GM19043 (cell line): Measurements from ENCODE around the gene CRY2.
A peak's percentile ranks its signal among the peaks of the same experiment; 100 is the strongest.
"Not testable (repeated sequence)": the region's sequence is repeated elsewhere in the genome, so short reads cannot be mapped to it uniquely, and the experiment has no call there.

Source experiments
- ATAC-seq: cut with Tn5 transposase; IDR thresholded peaks from one replicate; pipeline ENCODE4 v1.9.1; 2021; ENCODE audit warnings: low read depth; ENCODE audit not compliant: unreplicated experiment

CRY2 gene

GRCh38 chr11:45896422-45896984 is 49.2 kb downstream of the CRY2 start:
- ATAC-seq = no peak

GRCh38 chr11:45897556-45897955 is 50.3 kb downstream of the CRY2 start:
- ATAC-seq = no peak

GRCh38 chr11:45899086-45899447 is 51.8 kb downstream of the CRY2 start:
- ATAC-seq = no peak

- ATAC-seq = peak; percentile 59
These were observed 52.3 kb downstream of the CRY2 start for GRCh38 chr11:45899448-45900174.

GRCh38 chr11:45900175-45900800 is 53.0 kb downstream of the CRY2 start:
- not testable (repeated sequence) for ATAC-seq

GRCh38 chr11:45900916-45901617 is 53.8 kb downstream of the CRY2 start:
- no peak for ATAC-seq

GRCh38 chr11:45901626-45902025 is 54.4 kb downstream of the CRY2 start:
- no peak for ATAC-seq

- no peak for ATAC-seq
These were observed 55.4 kb downstream of the CRY2 start for GRCh38 chr11:45902452-45903380.

- no peak for ATAC-seq
These were observed 57.1 kb downstream of the CRY2 start for GRCh38 chr11:45904309-45904915.

GRCh38 chr11:45905095-45905494 is 57.8 kb downstream of the CRY2 start:
- no peak for ATAC-seq

- not testable (repeated sequence) for ATAC-seq
These were observed 58.3 kb downstream of the CRY2 start for GRCh38 chr11:45905576-45905975.

GRCh38 chr11:45906096-45906682 is 58.9 kb downstream of the CRY2 start:
- no peak for ATAC-seq

GRCh38 chr11:45906965-45907611 is 59.8 kb downstream of the CRY2 start, which contains the start of gene FREY1:
TSS of gene FREY1 (minus strand) at chr11:45907271. CDS start at chr11:45907245, 26 bp downstream.
- ATAC-seq = no peak

GRCh38 chr11:45907911-45908370 is 60.7 kb downstream of the CRY2 start:
- no peak for ATAC-seq

- ATAC-seq = no peak
These were observed 62.6 kb downstream of the CRY2 start for GRCh38 chr11:45909594-45910475.

- no peak for ATAC-seq
These were observed 63.3 kb downstream of the CRY2 start for GRCh38 chr11:45910623-45911022.

- no peak for ATAC-seq
These were observed 66.2 kb downstream of the CRY2 start for GRCh38 chr11:45913514-45913913.
